Measurements from ENCODE around the gene SDS.
A peak's percentile ranks its signal among the peaks of the same experiment; 100 is the strongest.
"Not testable (repeated sequence)": the region's sequence is repeated elsewhere in the genome, so short reads cannot be mapped to it uniquely, and the experiment has no call there.

SDS gene

GRCh38 chr12:113364698-113365097 lies 39.0 kb downstream of the SDS start:
- DNase-seq (ENCODE audit: low read depth, low spot score) = no peak
- H3K4me3 ChIP-seq (ENCODE audit: low read depth, low read length) = no peak overlapping the region
- in situ Hi-C loops (cut with HindIII; ENCODE audit: low sequenced_read_pairs) = no loop called here
- TF ChIP-seq, protein P1, sequence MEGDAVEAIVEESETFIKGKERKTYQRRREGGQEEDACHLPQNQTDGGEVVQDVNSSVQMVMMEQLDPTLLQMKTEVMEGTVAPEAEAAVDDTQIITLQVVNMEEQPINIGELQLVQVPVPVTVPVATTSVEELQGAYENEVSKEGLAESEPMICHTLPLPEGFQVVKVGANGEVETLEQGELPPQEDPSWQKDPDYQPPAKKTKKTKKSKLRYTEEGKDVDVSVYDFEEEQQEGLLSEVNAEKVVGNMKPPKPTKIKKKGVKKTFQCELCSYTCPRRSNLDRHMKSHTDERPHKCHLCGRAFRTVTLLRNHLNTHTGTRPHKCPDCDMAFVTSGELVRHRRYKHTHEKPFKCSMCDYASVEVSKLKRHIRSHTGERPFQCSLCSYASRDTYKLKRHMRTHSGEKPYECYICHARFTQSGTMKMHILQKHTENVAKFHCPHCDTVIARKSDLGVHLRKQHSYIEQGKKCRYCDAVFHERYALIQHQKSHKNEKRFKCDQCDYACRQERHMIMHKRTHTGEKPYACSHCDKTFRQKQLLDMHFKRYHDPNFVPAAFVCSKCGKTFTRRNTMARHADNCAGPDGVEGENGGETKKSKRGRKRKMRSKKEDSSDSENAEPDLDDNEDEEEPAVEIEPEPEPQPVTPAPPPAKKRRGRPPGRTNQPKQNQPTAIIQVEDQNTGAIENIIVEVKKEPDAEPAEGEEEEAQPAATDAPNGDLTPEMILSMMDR (IDR thresholded peaks at IDR 0.05; ENCODE audit: low read depth, low read length) = no peak

GRCh38 chr12:113361574-113362370 lies 41.9 kb downstream of the SDS start:
- no peak overlapping the region for H3K4me3 ChIP-seq (ENCODE audit: low read depth, low read length)
- no peak for DNase-seq (ENCODE audit: low read depth, low spot score)
- in situ Hi-C loops (cut with HindIII; ENCODE audit: low sequenced_read_pairs) = no loop called here
- TF ChIP-seq, protein P1 (IDR thresholded peaks at IDR 0.05; ENCODE audit: low read depth, low read length) = no peak

- no peak overlapping the region for H3K4me3 ChIP-seq (ENCODE audit: low read depth, low read length)
- in situ Hi-C loops (cut with HindIII; ENCODE audit: low sequenced_read_pairs) = no loop called here
- no peak for DNase-seq (ENCODE audit: low read depth, low spot score)
- TF ChIP-seq, protein P1 (IDR thresholded peaks at IDR 0.05; ENCODE audit: low read depth, low read length) = peak; percentile 22
Measured at GRCh38 chr12:113359939-113360748, 43.5 kb downstream of the SDS start.

DNA sequence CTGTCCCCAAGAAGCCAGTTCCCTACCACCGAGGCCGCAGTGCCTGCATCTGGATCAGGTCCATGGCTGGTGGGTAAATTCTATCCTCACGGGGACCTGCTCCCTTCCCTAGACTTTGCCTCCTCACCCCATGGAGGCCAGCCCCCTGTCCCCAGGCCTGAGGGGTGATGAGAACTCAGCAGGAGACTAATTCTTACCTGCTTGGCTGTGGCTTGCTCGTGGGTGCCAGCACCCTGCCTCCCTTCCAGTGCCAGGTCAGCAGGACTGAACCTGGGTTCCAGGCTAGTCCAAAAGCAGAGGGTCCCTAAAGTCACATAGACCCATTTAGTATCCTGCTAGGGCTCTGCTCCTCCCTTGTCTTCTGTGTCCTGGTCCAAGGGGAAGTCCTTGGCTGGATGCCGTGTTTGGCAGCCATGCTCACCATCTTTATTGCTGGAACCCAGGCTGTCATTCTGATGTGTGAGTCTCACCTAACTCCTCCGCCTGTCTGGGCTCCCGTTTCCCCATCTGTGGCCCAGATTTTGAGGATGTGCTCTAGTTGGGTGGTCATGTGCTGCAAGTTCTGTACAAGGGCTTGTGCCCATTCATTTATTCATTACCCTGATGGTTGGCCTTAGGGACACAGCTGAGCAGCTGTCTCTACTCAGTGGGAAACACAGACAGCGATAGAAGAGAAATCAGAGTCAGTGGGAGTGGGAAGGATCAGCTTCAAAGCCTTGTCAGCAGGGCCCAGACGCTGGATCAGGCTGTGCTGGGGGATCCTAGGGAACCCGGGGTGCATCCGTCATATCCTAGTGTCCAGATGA lies 44.4 kb downstream of the SDS start:
- no peak for DNase-seq (ENCODE audit: low read depth, low spot score)
- in situ Hi-C loops (cut with HindIII; ENCODE audit: low sequenced_read_pairs) = no loop called here
- H3K4me3 ChIP-seq (ENCODE audit: low read depth, low read length) = peak overlapping the region; percentile 88
- TF ChIP-seq, protein P1 (IDR thresholded peaks at IDR 0.05; ENCODE audit: low read depth, low read length) = no peak

- TF ChIP-seq, protein P1 (IDR thresholded peaks at IDR 0.05; ENCODE audit: low read depth, low read length) = peak; percentile 9
- in situ Hi-C loops (cut with HindIII; ENCODE audit: low sequenced_read_pairs) = no loop called here
- DNase-seq (ENCODE audit: low read depth, low spot score) = peak; percentile 92
- H3K4me3 ChIP-seq (ENCODE audit: low read depth, low read length) = peak within 1 kb of the TSS; percentile 88
Measured at GRCh38 chr12:113358381-113359132, 45.1 kb downstream of the SDS start, which contains the start of gene PLBD2. TSS of gene PLBD2 (plus strand) at chr12:113358587. CDS start at chr12:113358601, 14 bp downstream.

DNA sequence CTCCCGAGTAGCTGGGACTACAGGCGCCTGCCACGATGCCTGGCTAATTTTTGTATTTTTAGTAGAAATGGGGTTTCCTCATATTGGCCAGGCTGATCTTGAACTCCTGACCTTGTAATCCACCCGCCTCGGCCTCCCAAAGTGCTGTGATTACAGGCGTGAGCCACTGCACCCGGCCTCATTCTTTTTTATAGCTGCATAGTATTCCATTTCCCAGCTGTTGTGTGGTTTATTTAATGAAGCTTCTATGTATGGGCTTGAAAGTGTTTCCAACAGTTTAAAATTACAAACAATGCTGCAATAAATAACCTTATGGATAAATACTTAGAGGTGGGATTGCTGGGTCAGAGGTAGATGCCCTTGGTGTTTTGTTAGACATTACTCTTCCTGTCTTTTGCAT lies 49.5 kb downstream of the SDS start:
- in situ Hi-C loops (cut with HindIII; ENCODE audit: low sequenced_read_pairs); DNase-seq (ENCODE audit: low read depth, low spot score); H3K4me3 ChIP-seq (ENCODE audit: low read depth, low read length): not testable (repeated sequence)

Data from astrocyte of the spinal cord (primary cell).